Upper lobe of left lung (tissue), 6 donors: ENCODE results near the gene KCNIP4. TPM values are rescaled to one million over a fixed set of nuclear protein-coding genes. Genes with fewer than 3 reads are reported as not detected.

Experiments used
- ATAC-seq, 2 donors: fragments of 200-7000 bp; cut with Tn5 transposase; one replicate each; pipeline ENCODE4 v1.9.1; 2022; ENCODE audit warnings: mild to moderate bottlenecking in 2 of 2, moderate library complexity in 2 of 2; ENCODE audit not compliant: low FRiP score in 2 of 2
- DNase-seq, 2 donors: peaks; one replicate each; pipeline ENCODE4 v3.0.0-alpha.2; 2019 to 2020
- H3K27ac ChIP-seq, 4 donors: fragments of 200-600 bp; sonication (generic); one replicate each; pipeline ENCODE4 v1.5.1; 2016 to 2019
- H3K27me3 ChIP-seq, 4 donors: fragments of 200-600 bp; sonication (generic); one replicate each; pipeline ENCODE4 v1.5.1; 2017 to 2019
- H3K36me3 ChIP-seq, 4 donors: fragments of 200-600 bp; sonication (generic); one replicate each; pipeline ENCODE4 v1.5.1; 2016 to 2019
- H3K4me1 ChIP-seq, 4 donors: fragments of 200-600 bp; sonication (generic); one replicate each; pipeline ENCODE4 v1.5.1; 2018 to 2019
- H3K4me3 ChIP-seq, 4 donors: fragments of 200-600 bp; sonication (generic); one replicate each; pipeline ENCODE4 v1.5.1; 2017 to 2019; ENCODE audit warnings: mild to moderate bottlenecking in 2 of 4, moderate library complexity in 1 of 4
- H3K9me3 ChIP-seq, 4 donors: fragments of 200-600 bp; sonication (generic); one replicate each; pipeline ENCODE4 v1.5.1; 2018 to 2019
- CTCF ChIP-seq, 6 experiments: fragments of 450-650 bp in 4 of 6; fragments of 200-600 bp in 2 of 6; sonication (generic) in 2 of 6; IDR thresholded peaks; one replicate each; pipeline ENCODE4 v1.5.1; 2016 to 2019; ENCODE audit warnings: antibody characterized with exemption in 6 of 6
- EP300 ChIP-seq, 4 donors: sonication (generic); formaldehyde crosslinking; IDR thresholded peaks; one replicate each; pipeline ENCODE4 v1.5.1; 2017; ENCODE audit warnings: antibody characterized with exemption in 4 of 4, control low read depth in 2 of 4
- POLR2A ChIP-seq, 4 donors: fragments of 450-650 bp; IDR thresholded peaks; one replicate each; pipeline ENCODE4 v1.5.1; 2016 to 2017; ENCODE audit warnings: antibody characterized with exemption in 4 of 4, mild to moderate bottlenecking in 2 of 4
- POLR2AphosphoS5 ChIP-seq, 2 donors: sonication (generic); formaldehyde crosslinking; IDR thresholded peaks; one replicate each; pipeline ENCODE4 v1.5.1; 2017; ENCODE audit warnings: antibody characterized with exemption in 2 of 2
- WGBS, 2 donors: methylation state at CpG; one replicate each; pipeline ENCODE4 v1.1.5; 2017 to 2018; 5-methylcytosine and 5-hydroxymethylcytosine counted together
- total RNA-seq, 6 donors: library from RNA; depleted of rRNA in 4 of 6; stranded (reverse); fragments of >200 nt in 4 of 6; gene quantifications; one replicate each; pipeline versions ENCODE4 v1.1.0 to v1.2.1, GENCODE V29; 2016 to 2021
- donor health status: DM: no; HTN: no; CAD: no; lungs with moderate emphysema.
- donor health status: DM: no; HTN: yes; CAD: no; lungs with severe emphysema.

The KCNIP4 gene
- total RNA-seq, 6 donors from 2014 or later, result 0.20 TPM; not detected in 5

GRCh38 chr4:20735931-20736330 is 1212.6 kb downstream of the KCNIP4 start:
- no peaks in the 10 kb centered on the region for H3K4me1 ChIP-seq
- H3K27ac ChIP-seq, result no peak overlapping the region
- 95 to 100% methylated on average over 1 of the region's 1 CpG for WGBS, 2 donors
- H3K27me3 ChIP-seq, result no peaks in the 10 kb centered on the region
- H3K36me3 ChIP-seq, result peaks cover 0 to 40% (median 7%) of the 10 kb centered on the region in 4 donors
- ATAC-seq (no peak), DNase-seq (no peak)
- peaks cover 0 to 9% (median 3%) of the 10 kb centered on the region in 4 donors for H3K9me3 ChIP-seq
- no peak overlapping the region for H3K4me3 ChIP-seq
- TF ChIP-seq POLR2A (IDR thresholded peaks at IDR 0.05) (no peak), CTCF (IDR thresholded peaks at IDR 0.05) (no peak), EP300 (IDR thresholded peaks at IDR 0.05) (no peak), POLR2AphosphoS5 (IDR thresholded peaks at IDR 0.05) (no peak)

- H3K4me1 ChIP-seq, result no peaks in the 10 kb centered on the region
- no peak overlapping the region for H3K4me3 ChIP-seq
- H3K36me3 ChIP-seq, result peaks cover 8 to 85% (median 22%) of the 10 kb centered on the region in 4 donors
- peaks cover 0 to 12% (median 2%) of the 10 kb centered on the region in 4 donors for H3K9me3 ChIP-seq
- ATAC-seq (no peak), DNase-seq (no peak)
- no peak for TF ChIP-seq EP300 (IDR thresholded peaks at IDR 0.05)
- TF ChIP-seq POLR2A (IDR thresholded peaks at IDR 0.05), result no peak
- TF ChIP-seq CTCF (IDR thresholded peaks at IDR 0.05), result no peak
- no peak for TF ChIP-seq POLR2AphosphoS5 (IDR thresholded peaks at IDR 0.05)
- no peak overlapping the region for H3K27ac ChIP-seq
- 51 to 94% methylated on average over 6 of the region's 6 CpGs for WGBS, 2 donors
- H3K27me3 ChIP-seq, result no peaks in the 10 kb centered on the region
Measured at GRCh38 chr4:20724915-20725314, 1223.7 kb downstream of the KCNIP4 start.

- H3K27ac ChIP-seq, result no peak overlapping the region
- H3K4me1 ChIP-seq, result no peaks in the 10 kb centered on the region
- H3K27me3 ChIP-seq, result no peaks in the 10 kb centered on the region
- no peak for ATAC-seq
- DNase-seq, result no peak
- peaks cover 0 to 12% (median 2%) of the 10 kb centered on the region in 4 donors for H3K9me3 ChIP-seq
- peaks cover 8 to 85% (median 22%) of the 10 kb centered on the region in 4 donors for H3K36me3 ChIP-seq
- no peak for TF ChIP-seq POLR2A (IDR thresholded peaks at IDR 0.05)
- no peak for TF ChIP-seq POLR2AphosphoS5 (IDR thresholded peaks at IDR 0.05)
- TF ChIP-seq CTCF (IDR thresholded peaks at IDR 0.05), result no peak
- TF ChIP-seq EP300 (IDR thresholded peaks at IDR 0.05), result no peak
- WGBS, 2 donors, result 83 to 92% methylated on average over 3 of the region's 3 CpGs
- H3K4me3 ChIP-seq, result no peak overlapping the region
Measured at GRCh38 chr4:20723463-20723862, 1225.1 kb downstream of the KCNIP4 start.

GRCh38 chr4:20723019-20723418 is 1225.6 kb downstream of the KCNIP4 start:
- Histone ChIP-seq H3K27me3 (no peaks in the 10 kb centered on the region), H3K4me3 (no peak overlapping the region), H3K27ac (no peak overlapping the region), H3K36me3 (peaks cover 8 to 84% (median 22%) of the 10 kb centered on the region in 4 donors), H3K4me1 (no peaks in the 10 kb centered on the region), H3K9me3 (peaks cover 0 to 12% (median 2%) of the 10 kb centered on the region in 4 donors)
- WGBS, 2 donors, result 60 to 87% methylated on average over 3 of the region's 3 CpGs
- ATAC-seq (no peak), DNase-seq (no peak)
- TF ChIP-seq EP300 (IDR thresholded peaks at IDR 0.05) (no peak), POLR2AphosphoS5 (IDR thresholded peaks at IDR 0.05) (no peak)

- H3K4me1 ChIP-seq, result no peaks in the 10 kb centered on the region
- ATAC-seq (no peak), DNase-seq (no peak)
- no peak overlapping the region for H3K4me3 ChIP-seq
- no peaks in the 10 kb centered on the region for H3K27me3 ChIP-seq
- no peaks in the 10 kb centered on the region for H3K9me3 ChIP-seq
- TF ChIP-seq CTCF (IDR thresholded peaks at IDR 0.05) (no peak), EP300 (IDR thresholded peaks at IDR 0.05) (no peak), POLR2A (IDR thresholded peaks at IDR 0.05) (no peak), POLR2AphosphoS5 (IDR thresholded peaks at IDR 0.05) (no peak)
- peaks cover 7 to 79% (median 19%) of the 10 kb centered on the region in 4 donors for H3K36me3 ChIP-seq
- WGBS, 2 donors, result 70 to 90% methylated on average over 2 of the region's 2 CpGs
- no peak overlapping the region for H3K27ac ChIP-seq
Measured at GRCh38 chr4:20711335-20711734, 1237.2 kb downstream of the KCNIP4 start.
